AG09309 (cell line): Measurements from ENCODE around the gene ITPRID2.

Experiments
- DNase-seq: peaks from one replicate; pipeline ENCODE4 v3.0.0-alpha.2; 2010; ENCODE audit warnings: low read depth
- H3K4me3 ChIP-seq: 2 replicates; pipeline ENCODE4 v1.5.1; 2011; ENCODE audit warnings: mild to moderate bottlenecking, low read depth, low read length, moderate library complexity; ENCODE audit not compliant: control insufficient read depth
- CTCF ChIP-seq: IDR thresholded peaks from 2 replicates; pipeline ENCODE4 v1.5.1; 2011; ENCODE audit warnings: mild to moderate bottlenecking, low read depth, low read length, inconsistent platforms; ENCODE audit not compliant: insufficient read depth, control insufficient read depth; ENCODE audit errors: missing control alignments

The ITPRID2 gene

GRCh38 chr2:181891258-181891965 is at the start of gene ITPRID2:
ITPRID2 (plus strand) TSS chr2:181891730; CDS start chr2:181892067, 337 bp downstream.
- peak within 1 kb of the TSS; percentile 87 for H3K4me3 ChIP-seq
- DNase-seq, result peak; percentile 48
- no peak for TF ChIP-seq CTCF

GRCh38 chr2:181844551-181845290 is 46.8 kb upstream of the ITPRID2 start:
- TF ChIP-seq CTCF, result no peak
- no peak overlapping the region for H3K4me3 ChIP-seq

GRCh38 chr2:181846399-181847197 is 44.9 kb upstream of the ITPRID2 start:
- DNase-seq, result no peak
- no peak for TF ChIP-seq CTCF
- H3K4me3 ChIP-seq, result no peak overlapping the region

More at GRCh38 chr2:181844551-181845290, 46.8 kb upstream of the ITPRID2 start:
- DNase-seq, result no peak

GRCh38 chr2:181847198-181847556 is 44.4 kb upstream of the ITPRID2 start:
- no peak for TF ChIP-seq CTCF
- H3K4me3 ChIP-seq, result no peak overlapping the region
- DNase-seq, result no peak

GRCh38 chr2:181847702-181848101 is 43.8 kb upstream of the ITPRID2 start:
- H3K4me3 ChIP-seq, result no peak overlapping the region
- TF ChIP-seq CTCF, result no peak

GRCh38 chr2:181848261-181848886 is 43.2 kb upstream of the ITPRID2 start:
- no peak for DNase-seq
- no peak for TF ChIP-seq CTCF
- no peak overlapping the region for H3K4me3 ChIP-seq

More at GRCh38 chr2:181847702-181848101, 43.8 kb upstream of the ITPRID2 start:
- DNase-seq, result no peak
